ENCODE results near the gene CDC45. TPM values are rescaled to one million over a fixed set of nuclear protein-coding genes. Genes with fewer than 3 reads are reported as not detected.

Gene CDC45
- total and polyA plus RNA-seq, 5 experiments from 2014 or later: 0.69 to 2.7 (median 1.5) TPM; not detected in 1

DNA sequence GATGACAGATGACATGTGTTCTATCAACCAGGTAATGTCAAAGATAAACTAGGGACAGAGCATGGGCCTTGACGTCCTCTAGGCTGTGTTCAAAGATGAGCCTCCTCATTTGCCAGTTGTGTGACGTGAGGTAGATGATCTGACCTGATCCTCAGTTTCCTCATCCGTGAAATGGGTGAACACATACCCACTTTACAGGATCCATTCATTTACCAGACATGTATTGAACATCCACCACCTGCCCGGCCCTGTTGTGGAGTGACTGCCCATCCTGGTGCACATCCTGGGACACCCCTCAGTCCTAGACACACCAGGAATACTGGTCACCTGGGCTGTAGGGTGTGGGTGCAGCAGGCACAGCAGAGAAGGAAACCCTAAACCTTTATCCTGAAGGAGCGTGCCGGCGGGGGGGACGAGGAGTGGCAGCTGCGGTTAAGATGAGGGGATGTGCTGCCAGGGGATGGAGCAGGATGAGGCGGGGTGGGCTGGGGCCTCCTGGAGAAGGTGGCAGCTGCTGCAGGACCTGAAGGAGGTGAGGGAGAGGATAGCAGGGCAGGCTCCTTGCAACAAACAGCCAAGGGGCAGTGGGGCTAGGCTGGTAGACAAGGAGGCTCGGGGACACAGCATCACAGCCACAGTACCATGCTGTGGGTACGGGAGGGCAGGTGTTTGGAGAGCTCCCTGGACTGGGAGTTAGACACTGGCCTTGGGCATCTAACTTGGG, 36.1 kb downstream of the CDC45 start:
- Mint-ChIP-seq H3K27ac (peak overlapping the region in 5 of 10 donors; percentile 2 to 59 (median 29)), H3K4me1 (peaks cover 0 to 5% (median 4%) of the 10 kb centered on the region in 4 donors), H3K27me3 (no peaks in the 10 kb centered on the region), H3K36me3 (peaks cover 0 to 5% (median 0%) of the 10 kb centered on the region in 3 donors), H3K4me3 (no peak overlapping the region), H3K9me3 (peaks cover 0 to 10% (median 5%) of the 10 kb centered on the region in 9 donors)
- ATAC-seq (no peak), DNase-seq (no peak)
- POLR2A ChIA-PET: interaction anchor here (0.6 kb wide), 1 partner anchor 11 kb away, joined by 3 read pairs; no protein-coding TSS in a partner anchor

DNA sequence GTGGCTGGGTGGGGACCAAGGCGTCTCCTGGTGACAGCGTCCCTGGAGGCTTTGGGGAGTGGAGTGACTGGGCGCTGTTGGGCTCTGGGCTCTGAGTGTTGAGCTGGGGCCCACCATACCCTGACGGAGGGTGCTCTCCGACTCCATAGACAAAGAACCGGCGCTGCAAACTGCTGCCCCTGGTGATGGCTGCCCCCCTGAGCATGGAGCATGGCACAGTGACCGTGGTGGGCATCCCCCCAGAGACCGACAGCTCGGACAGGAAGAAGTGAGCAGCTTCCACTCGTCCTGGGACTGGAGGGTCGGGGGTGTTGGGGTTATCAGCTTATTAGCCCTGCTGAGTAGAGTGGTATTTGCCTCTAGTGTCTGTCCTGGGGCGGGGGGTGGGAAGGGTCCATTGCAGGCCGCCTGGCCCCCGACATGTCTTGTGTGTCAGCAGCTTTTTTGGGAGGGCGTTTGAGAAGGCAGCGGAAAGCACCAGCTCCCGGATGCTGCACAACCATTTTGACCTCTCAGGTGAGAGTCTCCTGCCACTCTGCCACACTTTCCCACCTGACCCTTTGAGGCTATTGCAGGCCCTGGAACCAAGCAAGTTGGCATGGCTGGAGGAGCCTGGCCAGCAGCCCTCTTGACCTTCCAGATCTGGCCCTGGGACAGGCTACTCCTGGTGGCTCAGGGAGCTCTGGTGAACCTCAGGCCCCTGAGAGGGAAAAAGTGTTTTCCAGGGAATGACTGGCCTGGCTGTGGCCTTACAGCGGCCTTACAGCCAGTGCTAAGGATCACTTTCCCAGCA, 36.9 kb downstream of the CDC45 start:
- ATAC-seq: no peak
- H3K27me3 Mint-ChIP-seq: no peaks in the 10 kb centered on the region
- POLR2A ChIA-PET: interaction anchor here (0.6 kb wide), 1 partner anchor 10 kb away, joined by 3 read pairs; no protein-coding TSS in a partner anchor
- H3K4me3 Mint-ChIP-seq: peak overlapping the region in 1 of 10 donors; percentile 66
- H3K27ac Mint-ChIP-seq: peak overlapping the region in 1 of 10 donors; percentile 28
- peaks cover 0 to 5% (median 4%) of the 10 kb centered on the region in 4 donors for H3K4me1 Mint-ChIP-seq
- H3K36me3 Mint-ChIP-seq: peaks cover 0 to 5% (median 0%) of the 10 kb centered on the region in 3 donors
- peaks cover 0 to 10% (median 5%) of the 10 kb centered on the region in 9 donors for H3K9me3 Mint-ChIP-seq
- DNase-seq: no peak

DNA sequence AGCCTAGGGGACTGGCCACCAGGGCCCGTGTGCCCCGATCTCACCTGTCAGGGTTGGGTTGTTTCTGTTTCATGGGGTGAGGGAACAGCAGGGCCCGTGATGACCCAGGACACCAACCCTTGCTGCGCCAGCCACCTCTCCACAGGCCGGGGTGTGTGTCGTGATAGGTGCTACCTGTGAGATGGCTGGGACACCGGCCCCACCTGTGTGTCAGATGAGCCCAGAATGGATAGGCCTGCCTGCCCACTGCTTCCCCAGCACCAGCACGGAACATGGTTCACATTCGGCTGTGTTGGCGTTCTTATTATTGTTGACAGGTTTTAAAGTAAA, 37.4 kb downstream of the CDC45 start:
- peaks cover 0 to 4% (median 0%) of the 10 kb centered on the region in 5 donors for H3K27me3 Mint-ChIP-seq
- peaks cover 0 to 5% (median 4%) of the 10 kb centered on the region in 4 donors for H3K4me1 Mint-ChIP-seq
- POLR2A ChIA-PET: no interaction called here
- no peak for ATAC-seq
- peaks cover 0 to 10% (median 5%) of the 10 kb centered on the region in 9 donors for H3K9me3 Mint-ChIP-seq
- DNase-seq: no peak
- no peak overlapping the region for H3K27ac Mint-ChIP-seq
- peaks cover 0 to 5% (median 0%) of the 10 kb centered on the region in 3 donors for H3K36me3 Mint-ChIP-seq
- H3K4me3 Mint-ChIP-seq: no peak overlapping the region

DNA sequence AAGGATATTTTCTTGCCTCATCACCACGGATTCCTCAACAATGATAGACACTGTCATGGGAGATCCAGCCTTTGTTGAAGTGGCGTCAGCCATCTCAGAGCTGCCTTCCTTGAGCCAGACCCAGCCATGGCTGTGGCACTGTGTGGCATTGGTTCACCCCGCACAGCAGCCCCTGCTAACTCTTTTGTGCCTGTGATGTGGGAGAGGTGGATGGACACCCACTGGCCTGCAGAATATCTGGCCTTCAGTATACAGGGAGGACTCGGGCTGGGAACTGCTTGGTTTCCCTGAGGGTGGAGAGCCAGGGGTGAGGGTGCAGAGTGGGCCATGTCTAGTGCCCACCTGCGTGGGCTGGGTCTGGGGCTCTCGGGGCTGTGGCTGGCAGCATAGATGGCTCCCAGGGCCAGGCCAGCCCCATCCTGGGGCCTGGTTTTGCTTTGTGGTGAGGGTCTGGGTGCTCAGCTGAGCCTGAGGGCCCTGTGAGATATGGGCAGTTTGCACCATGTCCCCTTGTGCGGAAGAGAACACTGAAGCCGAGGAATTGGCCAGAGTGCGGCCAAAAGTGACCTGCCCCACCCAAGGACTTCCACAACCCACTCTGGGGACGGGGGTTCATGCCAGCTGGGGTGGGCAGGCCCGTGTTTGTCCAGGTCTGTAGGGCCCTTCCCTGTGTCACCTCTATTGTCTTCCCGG, 38.3 kb downstream of the CDC45 start:
- Mint-ChIP-seq H3K27ac (peak overlapping the region in 2 of 10 donors; percentile 15 to 41), H3K4me3 (no peak overlapping the region), H3K4me1 (peaks cover 0 to 10% (median 7%) of the 10 kb centered on the region in 4 donors), H3K36me3 (peaks cover 0 to 5% (median 0%) of the 10 kb centered on the region in 3 donors), H3K9me3 (peaks cover 0 to 10% (median 5%) of the 10 kb centered on the region in 9 donors), H3K27me3 (peaks cover 0 to 8% (median 0%) of the 10 kb centered on the region in 5 donors)
- ATAC-seq (no peak), DNase-seq (no peak)
- POLR2A ChIA-PET: no interaction called here

DNA sequence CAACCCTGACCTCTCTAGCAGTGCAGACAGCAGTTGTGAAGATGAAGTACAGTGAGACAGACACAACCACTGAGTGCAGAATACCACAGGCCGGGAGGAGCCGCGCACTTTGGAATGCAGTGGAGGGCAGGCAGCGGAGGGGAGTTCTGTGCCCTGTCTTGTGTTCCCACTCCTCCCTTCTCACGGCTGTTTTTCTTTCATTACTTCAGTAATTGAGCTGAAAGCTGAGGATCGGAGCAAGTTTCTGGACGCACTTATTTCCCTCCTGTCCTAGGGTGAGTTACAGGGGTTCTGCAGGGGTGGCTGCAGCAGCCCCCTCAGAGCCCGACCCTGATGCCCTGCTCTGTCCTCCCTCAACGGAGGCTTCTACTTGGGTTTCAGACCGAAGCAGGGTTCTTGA, 38.9 kb downstream of the CDC45 start:
- peaks cover 0 to 7% (median 4%) of the 10 kb centered on the region in 9 donors for H3K9me3 Mint-ChIP-seq
- DNase-seq: no peak
- peaks cover 0 to 11% (median 7%) of the 10 kb centered on the region in 4 donors for H3K4me1 Mint-ChIP-seq
- peaks cover 0 to 10% (median 2%) of the 10 kb centered on the region in 5 donors for H3K27me3 Mint-ChIP-seq
- H3K27ac Mint-ChIP-seq: no peak overlapping the region
- H3K4me3 Mint-ChIP-seq: no peak overlapping the region
- H3K36me3 Mint-ChIP-seq: peaks cover 0 to 5% (median 0%) of the 10 kb centered on the region in 3 donors
- ATAC-seq: no peak
- POLR2A ChIA-PET: interaction anchor here (0.6 kb wide), 1 partner anchor 98 kb away, joined by 3 read pairs; no protein-coding TSS in a partner anchor

DNA sequence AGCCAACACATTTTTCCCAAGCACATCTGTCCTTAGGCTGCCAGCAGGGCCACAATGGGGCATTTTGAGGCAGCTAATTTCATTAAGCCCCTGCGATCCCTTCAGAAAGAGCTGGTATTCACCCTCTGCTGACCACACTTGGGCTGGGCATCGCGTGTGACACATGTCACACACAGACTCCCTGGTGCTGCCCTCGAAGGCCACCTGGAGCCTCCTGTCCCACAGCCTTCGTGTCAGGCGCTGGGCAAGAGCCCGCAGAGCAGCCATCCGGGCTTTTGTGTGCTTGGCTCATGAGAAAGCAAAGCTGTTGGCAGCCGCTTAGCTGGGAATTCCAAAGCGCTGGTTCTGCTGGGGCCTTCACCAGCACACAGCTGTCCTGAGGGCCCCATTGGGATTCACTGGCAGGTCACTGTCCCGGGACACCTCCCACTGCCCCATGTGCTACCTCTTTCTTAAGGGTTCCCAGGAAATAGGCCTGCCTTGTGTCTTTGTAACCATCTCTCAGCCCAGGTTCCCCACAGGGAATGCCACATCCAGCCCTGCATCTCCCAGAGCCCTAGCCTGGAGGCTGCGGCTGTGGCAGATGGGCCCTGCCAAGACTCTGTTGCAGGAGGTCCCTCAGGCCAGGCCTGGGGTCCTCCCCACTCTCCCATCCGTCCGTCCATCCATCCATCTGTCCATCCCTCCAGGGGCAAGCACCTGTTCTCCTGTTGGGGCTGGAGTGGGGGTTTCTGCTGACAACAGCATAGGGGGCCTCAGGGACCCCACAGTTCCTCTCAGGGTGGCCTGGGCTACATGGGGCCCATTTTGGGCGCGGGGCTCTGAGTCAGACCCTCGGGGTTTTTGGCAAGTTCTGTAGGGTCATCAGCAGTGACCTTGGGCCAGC, 39.6 kb downstream of the CDC45 start:
- H3K36me3 Mint-ChIP-seq: no peaks in the 10 kb centered on the region
- no peak overlapping the region for H3K4me3 Mint-ChIP-seq
- H3K4me1 Mint-ChIP-seq: peaks cover 0 to 13% (median 8%) of the 10 kb centered on the region in 4 donors
- peaks cover 0 to 14% (median 2%) of the 10 kb centered on the region in 5 donors for H3K27me3 Mint-ChIP-seq
- DNase-seq (no peak), ATAC-seq (no peak)
- POLR2A ChIA-PET: interaction anchor here (0.6 kb wide), 2 partner anchors 10 to 97 kb away, joined by 3 to 4 read pairs; no protein-coding TSS in a partner anchor
- peak overlapping the region in 1 of 10 donors; percentile 40 for H3K27ac Mint-ChIP-seq
- peaks cover 0 to under 1% (median 0%) of the 10 kb centered on the region in 9 donors for H3K9me3 Mint-ChIP-seq

DNA sequence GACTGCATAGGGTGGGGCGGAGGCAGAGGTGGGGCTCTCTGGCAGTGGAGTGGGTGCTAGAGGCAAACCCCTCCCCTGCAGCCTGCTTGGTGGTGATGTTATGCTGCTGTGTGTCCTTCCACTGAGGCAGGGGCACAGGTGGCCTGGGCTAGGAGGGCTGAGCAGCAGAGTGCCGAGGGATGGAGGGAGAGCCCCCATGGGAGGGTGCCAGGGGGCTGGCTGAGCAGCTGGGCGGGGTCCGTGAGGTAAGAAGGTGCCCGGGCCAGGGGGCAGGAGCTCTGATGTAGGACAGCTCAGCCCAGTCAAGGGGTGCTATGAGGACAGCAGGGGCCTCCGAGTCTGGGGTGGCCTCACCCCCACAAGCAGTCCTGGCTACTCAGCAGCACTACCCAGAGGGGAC, 40.3 kb downstream of the CDC45 start:
- Mint-ChIP-seq H3K27me3 (peaks cover 0 to 19% (median 6%) of the 10 kb centered on the region in 5 donors), H3K27ac (no peak overlapping the region), H3K9me3 (no peaks in the 10 kb centered on the region), H3K36me3 (no peaks in the 10 kb centered on the region), H3K4me3 (no peak overlapping the region), H3K4me1 (peaks cover 4 to 16% (median 9%) of the 10 kb centered on the region in 4 donors)
- DNase-seq (no peak), ATAC-seq (no peak)
- POLR2A ChIA-PET: no interaction called here

DNA sequence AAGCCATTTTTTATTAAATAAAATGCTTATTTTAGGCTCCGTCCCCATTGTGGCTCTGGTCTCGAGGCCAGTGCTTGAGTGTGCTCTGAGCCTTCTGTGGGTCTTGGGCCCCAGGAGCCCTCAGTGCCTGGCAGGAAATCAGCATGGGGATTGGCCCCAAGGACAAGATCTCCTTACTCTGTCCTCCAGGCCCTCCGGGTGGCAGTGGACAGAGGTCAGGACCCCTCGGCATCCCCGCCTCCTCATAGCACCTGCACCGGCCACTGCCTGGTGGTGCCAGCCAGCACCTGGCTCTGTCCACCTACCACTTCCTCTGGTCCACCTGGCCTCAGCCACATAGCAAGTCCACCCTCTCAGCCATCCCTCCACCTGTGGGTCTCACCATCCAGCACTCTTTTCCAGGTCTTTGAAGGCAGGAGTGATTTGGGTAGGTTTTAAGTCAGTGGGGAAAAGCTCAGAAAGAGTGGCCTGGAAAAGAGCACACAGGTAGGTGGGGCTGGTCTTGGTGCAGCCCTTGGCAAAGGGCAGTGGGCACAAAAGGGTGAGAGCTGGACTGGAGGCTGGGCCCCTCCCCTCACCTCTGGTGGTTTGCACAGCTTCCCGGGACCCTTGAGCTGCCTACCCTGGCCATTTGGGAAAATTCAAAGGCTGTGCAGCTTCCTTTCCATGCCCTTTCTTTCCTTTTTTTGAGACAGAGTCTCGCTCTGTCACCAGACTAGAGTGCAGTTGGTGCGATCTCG, 41.0 kb downstream of the CDC45 start:
- ATAC-seq: no peak
- peak overlapping the region in 1 of 10 donors; percentile 41 for H3K27ac Mint-ChIP-seq
- DNase-seq: no peak
- H3K9me3 Mint-ChIP-seq: no peaks in the 10 kb centered on the region
- POLR2A ChIA-PET: no interaction called here
- H3K4me3 Mint-ChIP-seq: no peak overlapping the region
- H3K27me3 Mint-ChIP-seq: peaks cover 0 to 26% (median 13%) of the 10 kb centered on the region in 5 donors
- H3K4me1 Mint-ChIP-seq: peaks cover 4 to 16% (median 10%) of the 10 kb centered on the region in 4 donors
- H3K36me3 Mint-ChIP-seq: no peaks in the 10 kb centered on the region

DNA sequence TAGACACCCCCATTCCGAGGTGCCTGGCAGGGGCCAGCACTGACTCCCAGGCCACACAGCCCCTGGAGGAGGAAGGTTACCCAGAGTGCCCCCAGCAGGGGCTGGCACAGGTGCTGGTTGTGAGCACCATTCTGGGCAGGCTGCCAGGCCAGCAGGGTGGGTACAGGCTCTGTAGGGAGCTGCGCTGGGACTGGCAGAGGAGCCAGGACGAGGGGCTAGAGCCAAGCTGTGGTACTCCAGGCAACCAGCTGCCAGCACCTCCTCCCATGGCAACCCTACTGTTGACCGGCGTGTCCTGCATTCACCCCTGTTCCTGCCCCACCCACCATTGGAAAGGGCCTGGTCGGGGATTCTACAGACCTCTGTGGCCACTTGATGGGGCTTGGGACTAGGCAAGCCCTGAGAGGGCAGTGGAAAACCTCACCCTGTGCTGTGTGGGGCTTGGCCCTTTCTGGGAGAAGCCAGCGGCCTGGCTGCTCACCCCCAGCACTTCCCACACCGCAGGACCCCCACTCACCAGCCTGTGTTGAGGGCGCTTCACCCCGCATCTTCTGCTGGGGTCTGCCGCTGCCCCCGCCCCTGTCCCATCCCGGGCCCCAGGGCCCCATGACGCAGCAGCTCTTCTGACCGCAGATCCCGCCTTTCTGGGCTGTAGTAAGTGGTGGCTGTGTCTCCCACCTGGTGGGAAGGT, 42.6 kb downstream of the CDC45 start:
- DNase-seq (no peak), ATAC-seq (no peak)
- Mint-ChIP-seq H3K9me3 (no peaks in the 10 kb centered on the region), H3K27me3 (peaks cover 0 to 36% (median 26%) of the 10 kb centered on the region in 5 donors), H3K36me3 (no peaks in the 10 kb centered on the region), H3K4me1 (peaks cover 3 to 18% (median 9%) of the 10 kb centered on the region in 4 donors), H3K27ac (no peak overlapping the region), H3K4me3 (peak overlapping the region in 7 of 10 donors; percentile 22 to 79 (median 58))
- POLR2A ChIA-PET: interaction anchor here (1.1 kb wide), 1 partner anchor 12 kb away, joined by 3 read pairs; no protein-coding TSS in a partner anchor

DNA sequence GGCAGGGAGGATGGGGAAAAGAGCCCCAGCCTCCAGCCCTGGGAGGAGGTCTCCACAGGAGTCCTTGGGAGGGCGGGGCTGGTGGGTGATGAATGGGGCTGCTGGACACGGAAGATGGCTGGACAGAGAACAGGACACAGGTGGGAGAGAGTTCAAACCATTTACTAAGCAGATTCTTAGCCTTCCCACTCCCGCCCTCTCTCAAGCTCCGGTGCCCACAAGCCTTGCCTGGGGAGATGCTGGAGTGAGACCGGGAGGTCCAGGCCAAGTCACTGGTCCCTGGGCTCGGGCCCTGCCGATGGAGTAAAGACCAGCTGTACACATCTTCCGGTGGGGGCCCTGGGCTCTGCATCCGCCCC, 43.1 kb downstream of the CDC45 start:
- no peak for DNase-seq
- Mint-ChIP-seq H3K4me1 (peaks cover 3 to 18% (median 9%) of the 10 kb centered on the region in 4 donors), H3K4me3 (peak overlapping the region; percentile 22 to 79 (median 58)), H3K36me3 (no peaks in the 10 kb centered on the region), H3K27me3 (peaks cover 0 to 36% (median 26%) of the 10 kb centered on the region in 5 donors), H3K9me3 (no peaks in the 10 kb centered on the region), H3K27ac (no peak overlapping the region)
- POLR2A ChIA-PET: interaction anchor here (1.1 kb wide), 1 partner anchor 12 kb away, joined by 3 read pairs; no protein-coding TSS in a partner anchor
- ATAC-seq: no peak
